GM10248 (cell line): ENCODE results near the gene CSTA.
A peak's percentile ranks its signal among the peaks of the same experiment; 100 is the strongest.

Experiments used
- CTCF ChIA-PET: fragments of 300-600 bp; sonication (Branson Sonifier 250); formaldehyde crosslinking; extraction: SDS; loops from one replicate; lab custom pipeline; 2021; ENCODE audit warnings: antibody characterized with exemption; lab: Yijun Ruan, JAX
- POLR2A ChIA-PET: fragments of 350-650 bp; sonication (Branson Sonifier 250); formaldehyde crosslinking; extraction: SDS; loops from one replicate; lab custom pipeline; 2020; ENCODE audit warnings: antibody characterized with exemption; lab: Yijun Ruan, JAX
- DNase-seq: peaks from one replicate; pipeline ENCODE4 v3.0.0; 2012; ENCODE audit errors: extremely low spot score
- TF ChIP-seq, protein P1 (sequence below): IDR thresholded peaks from 2 replicates; pipeline ENCODE4 v1.5.1; 2012; ENCODE audit warnings: mild to moderate bottlenecking, low read depth; ENCODE audit errors: extremely low read depth, missing control alignments, control extremely low read depth

Gene CSTA

DNA sequence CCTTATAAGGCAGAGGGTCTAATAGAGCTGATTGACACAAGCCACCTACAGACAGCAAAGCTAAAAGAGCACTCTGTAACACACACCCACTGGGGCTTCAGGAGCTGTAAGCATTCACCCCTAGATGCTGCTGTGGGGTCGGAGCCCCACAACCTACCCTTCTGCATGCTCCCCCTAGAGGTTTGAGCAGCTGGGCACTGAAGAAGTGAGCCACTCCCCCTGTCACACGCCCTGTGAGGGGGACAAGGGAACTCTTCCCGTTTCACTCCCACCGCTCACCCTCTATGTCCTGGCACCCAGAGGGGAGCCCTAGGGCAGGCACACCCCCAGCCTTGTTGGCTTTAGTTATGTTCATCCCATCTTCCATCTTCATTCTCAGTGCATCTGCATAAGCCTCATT lies 9.4 kb upstream of the CSTA start:
- ChIA-PET POLR2A (no interaction called here), CTCF (interaction anchor here (1.0 to 3.1 kb wide), 4 partner anchors 9 to 22 kb away, joined by 3 to 14 read pairs (median 5); no protein-coding TSS in a partner anchor)
- no peak for DNase-seq

DNA sequence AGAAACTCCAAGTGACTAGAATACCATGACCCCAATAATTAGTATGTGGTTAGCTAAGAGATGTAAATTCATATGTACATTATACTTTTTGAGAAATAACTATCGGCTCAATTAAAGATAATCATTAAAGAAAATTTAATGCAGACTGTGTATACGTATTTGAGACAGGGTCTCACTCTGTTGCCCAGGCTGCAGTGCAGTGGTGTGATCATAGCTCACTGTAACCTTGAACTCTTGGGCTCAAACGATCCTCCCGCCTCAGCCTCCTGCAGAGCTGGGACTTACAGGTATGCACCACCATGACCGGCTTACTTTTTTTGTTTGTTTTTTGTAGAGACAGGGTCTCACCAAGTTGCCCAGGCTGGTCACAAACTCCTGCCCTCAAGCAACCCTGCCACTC lies 8.7 kb upstream of the CSTA start:
- ChIA-PET POLR2A (no interaction called here), CTCF (interaction anchor here (3.1 kb wide), 1 partner anchor 10 kb away, joined by 14 read pairs; no protein-coding TSS in a partner anchor)
- TF ChIP-seq, protein P1, sequence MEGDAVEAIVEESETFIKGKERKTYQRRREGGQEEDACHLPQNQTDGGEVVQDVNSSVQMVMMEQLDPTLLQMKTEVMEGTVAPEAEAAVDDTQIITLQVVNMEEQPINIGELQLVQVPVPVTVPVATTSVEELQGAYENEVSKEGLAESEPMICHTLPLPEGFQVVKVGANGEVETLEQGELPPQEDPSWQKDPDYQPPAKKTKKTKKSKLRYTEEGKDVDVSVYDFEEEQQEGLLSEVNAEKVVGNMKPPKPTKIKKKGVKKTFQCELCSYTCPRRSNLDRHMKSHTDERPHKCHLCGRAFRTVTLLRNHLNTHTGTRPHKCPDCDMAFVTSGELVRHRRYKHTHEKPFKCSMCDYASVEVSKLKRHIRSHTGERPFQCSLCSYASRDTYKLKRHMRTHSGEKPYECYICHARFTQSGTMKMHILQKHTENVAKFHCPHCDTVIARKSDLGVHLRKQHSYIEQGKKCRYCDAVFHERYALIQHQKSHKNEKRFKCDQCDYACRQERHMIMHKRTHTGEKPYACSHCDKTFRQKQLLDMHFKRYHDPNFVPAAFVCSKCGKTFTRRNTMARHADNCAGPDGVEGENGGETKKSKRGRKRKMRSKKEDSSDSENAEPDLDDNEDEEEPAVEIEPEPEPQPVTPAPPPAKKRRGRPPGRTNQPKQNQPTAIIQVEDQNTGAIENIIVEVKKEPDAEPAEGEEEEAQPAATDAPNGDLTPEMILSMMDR: no peak
- no peak for DNase-seq

More for the DNA sequence above, 9.4 kb upstream of the CSTA start:
- TF ChIP-seq, protein P1: no peak

DNA sequence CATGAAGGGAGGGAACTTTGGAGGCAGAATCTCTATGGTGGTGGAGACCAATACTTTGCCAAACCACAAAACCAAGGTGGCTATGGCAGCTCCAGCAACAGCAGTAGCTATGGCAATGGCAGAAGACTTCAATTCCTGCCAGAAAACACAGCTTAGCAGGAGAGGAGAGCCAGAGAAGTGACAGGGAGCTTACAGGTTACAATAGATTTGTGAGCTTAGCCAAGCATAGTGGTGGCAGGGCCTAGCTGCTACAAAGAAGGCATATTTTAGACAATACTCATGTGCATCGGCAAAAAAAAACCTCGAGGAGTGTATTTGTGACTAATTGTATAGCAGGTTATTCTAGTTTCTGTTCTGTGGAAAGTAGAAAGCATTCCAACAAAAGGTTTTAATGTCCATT lies 6.4 kb upstream of the CSTA start:
- ChIA-PET POLR2A (no interaction called here), CTCF (interaction anchor here (1.3 to 1.9 kb wide), 3 partner anchors 13 to 215 kb away, joined by 3 to 5 read pairs (median 3); no protein-coding TSS in a partner anchor)
- TF ChIP-seq, protein P1: no peak
- no peak for DNase-seq

DNA sequence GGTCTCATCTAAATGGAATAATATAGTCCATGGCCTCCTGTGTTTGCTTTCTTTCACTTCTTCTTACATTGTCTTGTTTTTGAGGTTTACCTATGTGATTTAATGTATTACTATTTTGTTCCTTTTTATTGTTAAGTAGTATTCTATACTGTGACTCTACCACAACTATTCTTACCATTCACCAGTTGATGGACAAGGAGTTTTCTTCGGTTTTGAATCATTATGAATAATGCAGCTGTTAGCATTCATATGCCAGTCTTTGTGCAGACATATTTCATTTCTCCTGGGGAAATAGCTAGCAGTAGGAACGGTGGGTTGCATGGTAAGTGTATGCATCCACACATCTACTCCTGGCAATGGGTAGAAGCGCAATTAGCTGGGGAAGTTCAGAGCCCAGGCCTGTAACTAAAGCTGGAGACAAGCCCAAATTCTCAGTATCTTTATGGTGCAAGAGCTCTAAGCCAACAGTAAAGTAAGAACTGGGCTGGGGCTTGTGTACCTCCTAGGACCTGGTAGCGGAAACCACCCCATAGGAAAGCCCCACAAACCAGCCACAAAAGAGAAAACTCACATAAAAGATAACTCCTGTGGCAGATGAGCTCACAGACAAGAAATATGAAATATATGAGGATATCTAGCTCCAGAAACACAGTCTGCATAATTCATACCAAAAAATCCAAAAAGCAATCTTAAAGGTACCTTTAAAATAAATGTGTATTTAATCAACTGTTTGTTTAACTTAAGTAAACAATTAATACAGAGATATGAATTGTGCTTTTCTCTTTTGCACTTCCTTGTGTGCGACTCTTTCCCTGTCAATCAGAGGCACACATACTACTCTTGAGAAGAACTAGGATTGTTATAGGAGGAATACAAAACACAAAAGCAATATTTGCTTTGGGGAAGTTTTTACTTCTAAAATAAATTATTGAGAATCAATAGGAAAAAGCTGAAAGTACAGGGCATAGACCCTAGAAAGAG lies 2.7 kb upstream of the CSTA start:
- TF ChIP-seq, protein P1: no peak
- POLR2A ChIA-PET: no interaction called here
- DNase-seq: peak; percentile 43
- CTCF ChIA-PET: interaction anchor here (0.7 to 2.5 kb wide), 8 partner anchors 8 to 645 kb away, joined by 3 to 11 read pairs (median 5); no protein-coding TSS in a partner anchor

DNA sequence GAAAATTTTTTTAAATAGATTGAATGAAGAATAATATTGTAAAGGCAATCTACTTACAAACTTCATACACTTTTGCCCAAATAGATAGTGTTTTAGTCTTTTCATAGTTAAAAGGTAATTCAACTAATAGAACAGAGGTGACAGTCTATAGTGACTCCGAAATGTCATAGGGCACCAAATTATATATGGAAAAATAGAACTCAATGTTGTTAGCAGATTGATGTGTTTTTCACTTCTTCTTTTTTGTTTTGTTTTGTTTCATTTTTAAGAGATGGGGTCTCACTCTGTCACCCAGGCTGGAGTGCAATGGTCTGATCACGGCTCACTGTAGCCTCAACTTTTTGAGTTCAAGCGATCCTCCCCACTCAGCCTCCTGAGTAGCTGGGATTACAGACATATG lies 721 bp downstream of the CSTA start:
- TF ChIP-seq, protein P1: no peak
- no peak for DNase-seq
- ChIA-PET CTCF (interaction anchor here (1.1 to 2.8 kb wide), 3 partner anchors 19 to 58 kb away, joined by 3 to 12 read pairs (median 4); partner anchors contain the start of gene FAM162A), POLR2A (no interaction called here)

DNA sequence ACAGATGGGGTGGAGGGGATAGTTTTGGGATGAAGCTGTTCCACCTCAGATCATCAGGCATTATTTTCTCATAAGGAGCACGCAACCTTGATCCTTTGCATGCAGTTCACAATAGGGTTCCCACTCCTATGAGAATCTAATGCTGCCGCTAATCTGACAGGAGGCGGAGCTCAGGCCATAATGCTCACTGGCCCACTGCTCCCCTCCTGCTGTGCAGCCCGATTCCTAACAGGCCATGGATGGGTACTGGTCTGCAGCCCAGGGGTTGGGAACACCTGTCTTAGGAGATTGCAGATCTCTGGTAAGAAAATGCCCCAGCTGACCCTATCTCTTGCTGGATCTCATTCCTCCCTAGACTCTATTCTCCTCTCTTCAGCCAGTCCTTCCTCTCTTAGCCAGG lies 6.8 kb downstream of the CSTA start:
- ChIA-PET POLR2A (no interaction called here), CTCF (interaction anchor here (1.3 kb wide), 1 partner anchor 26 kb away, joined by 3 read pairs; no protein-coding TSS in a partner anchor)
- TF ChIP-seq, protein P1: no peak
- no peak for DNase-seq
